OCI-LY3 (cell line): ENCODE data around the gene ZNF407.

ENCODE experiments used
- CTCF ChIP-seq: fragments of 200-600, 300-600 bp; sonication (generic); IDR thresholded peaks from 2 replicates; pipeline ENCODE4 v1.5.1; 2014; ENCODE audit warnings: antibody characterized with exemption, low read length, low read depth
- EZH2phosphoT487 ChIP-seq: fragments of 200-600 bp; shearing (Covaris generic); IDR thresholded peaks from 2 replicates; pipeline ENCODE4 v1.6.1; 2018; ENCODE audit warnings: antibody characterized with exemption, mixed run types, low read depth

GRCh38 chr18:74857901-74858300, 260.2 kb downstream of the ZNF407 start:
- no peak for TF ChIP-seq CTCF
- TF ChIP-seq EZH2phosphoT487 = no peak
